SK-N-SH (cell line): ENCODE data around the gene THTPA. TPM values are rescaled to one million over a fixed set of nuclear protein-coding genes. Genes with fewer than 3 reads are reported as not detected.

Experiments
- CTCF ChIA-PET: fragments of 300-600, 350-600 bp; formaldehyde crosslinking; extraction: SDS; loops from one replicate; lab custom pipeline; 2021; lab: Yijun Ruan, JAX
- POLR2A ChIA-PET: fragments of 350-600 bp; sonication (Branson Sonifier 250); formaldehyde crosslinking; extraction: SDS; loops from one replicate; lab custom pipeline; 2020; ENCODE audit warnings: antibody characterized with exemption, inconsistent platforms; lab: Yijun Ruan, JAX
- DNase-seq: peaks from one replicate; pipeline ENCODE4 v3.0.0; 2012
- H2AFZ ChIP-seq: fragments of 200-600 bp; sonication (generic); 2 replicates; pipeline ENCODE4 v1.8.1; 2016; ENCODE audit warnings: antibody characterized with exemption, mild to moderate bottlenecking, low read depth
- H3F3A ChIP-seq: fragments of 200-600 bp; sonication (generic); replicated peaks from 2 replicates; pipeline ENCODE3; 2016; ENCODE audit warnings: antibody characterized with exemption, mild to moderate bottlenecking; ENCODE audit not compliant: insufficient read depth
- H3K27ac ChIP-seq, 2 experiments: fragments of 200-500 bp in 1 of 2; fragments of 200-600 bp in 1 of 2; sonication (Bioruptor generic) in 1 of 2; sonication (generic), shearing (Covaris generic) in 1 of 2; 2 replicates each; pipeline versions ENCODE4 v1.5.1 to v1.6.1; 2014 to 2016; ENCODE audit warnings: low read depth in 2 of 2, inconsistent platforms in 1 of 2, low read length in 1 of 2, mild to moderate bottlenecking in 1 of 2, mixed read lengths in 1 of 2
- H3K27me3 ChIP-seq: fragments of 200-600 bp; sonication (generic), shearing (Covaris generic); 2 replicates; pipeline ENCODE4 v1.6.1; 2016; ENCODE audit warnings: mixed run types; ENCODE audit not compliant: insufficient read depth
- H3K36me3 ChIP-seq, 2 experiments: fragments of 200-500 bp in 1 of 2; fragments of 200-600 bp in 1 of 2; sonication (Bioruptor generic) in 1 of 2; sonication (generic) in 1 of 2; replicated peaks in 1 of 2; 2 replicates each; pipeline versions ENCODE3 to v1.5.1; 2014 to 2016; ENCODE audit warnings: low read length in 1 of 2, mild to moderate bottlenecking in 1 of 2; ENCODE audit not compliant: insufficient read depth in 2 of 2, control insufficient read depth in 1 of 2
- H3K4me1 ChIP-seq, 2 experiments: fragments of 200-500 bp in 1 of 2; fragments of 200-600 bp in 1 of 2; sonication (Bioruptor generic) in 1 of 2; sonication (generic), shearing (Covaris generic) in 1 of 2; 2 replicates each; pipeline versions ENCODE4 v1.5.1 to v1.6.1; 2014 to 2016; ENCODE audit warnings: low read depth in 1 of 2, low read length in 1 of 2, mixed run types in 1 of 2; ENCODE audit not compliant: insufficient read depth in 2 of 2, control insufficient read depth in 1 of 2
- H3K4me2 ChIP-seq: fragments of 200-600 bp; sonication (generic), shearing (Covaris generic); 2 replicates; pipeline ENCODE4 v1.6.1; 2017; ENCODE audit warnings: mixed run types
- H3K4me3 ChIP-seq, 2 experiments: fragments of 200-500 bp in 1 of 2; fragments of 200-600 bp in 1 of 2; sonication (Bioruptor generic) in 1 of 2; sonication (generic), shearing (Covaris generic) in 1 of 2; 2 replicates each; pipeline versions ENCODE4 v1.5.1 to v1.8.1; 2014 to 2016; ENCODE audit warnings: low read depth in 2 of 2, inconsistent platforms in 1 of 2, low read length in 1 of 2, mild to moderate bottlenecking in 1 of 2, mixed read lengths in 1 of 2, moderate library complexity in 1 of 2
- H3K79me2 ChIP-seq: fragments of 200-600 bp; sonication (generic); 2 replicates; pipeline ENCODE4 v1.8.1; 2017; ENCODE audit warnings: mild to moderate bottlenecking; ENCODE audit not compliant: insufficient read depth
- H3K9ac ChIP-seq: fragments of 200-600 bp; sonication (generic); 2 replicates; pipeline ENCODE4 v1.6.1; 2017; ENCODE audit warnings: mixed run types
- H3K9me2 ChIP-seq: fragments of 200-600 bp; sonication (generic); 2 replicates; pipeline ENCODE4 v1.6.1; 2017; ENCODE audit warnings: mixed run types
- H3K9me3 ChIP-seq: fragments of 200-600 bp; sonication (generic); 2 replicates; pipeline ENCODE4 v1.6.1; 2017; ENCODE audit warnings: mixed run types, mild to moderate bottlenecking, moderate library complexity
- H4K20me1 ChIP-seq: fragments of 200-600 bp; sonication (generic); 2 replicates; pipeline ENCODE4 v1.6.1; 2017; ENCODE audit warnings: mild to moderate bottlenecking, mixed run types; ENCODE audit not compliant: insufficient read depth
- EP300 ChIP-seq, 2 experiments: IDR thresholded peaks; 2 replicates each; pipeline versions ENCODE4 v1.4.0 to v1.6.1; 2012; ENCODE audit warnings: borderline replicate concordance in 1 of 2, low read depth in 1 of 2, low read length in 1 of 2
- EZH2phosphoT487 ChIP-seq: fragments of 200-600 bp; sonication (generic); IDR thresholded peaks from 2 replicates; pipeline ENCODE4 v1.6.1; 2017; ENCODE audit warnings: low read depth, mixed run types, mild to moderate bottlenecking, antibody characterized with exemption, moderate library complexity, borderline replicate concordance
- FOSL2 ChIP-seq: IDR thresholded peaks from 2 replicates; pipeline ENCODE4 v1.4.0; 2012; ENCODE audit warnings: low read depth, mild to moderate bottlenecking, moderate library complexity, borderline replicate concordance
- FOXM1 ChIP-seq: IDR thresholded peaks from 2 replicates; pipeline ENCODE4 v1.4.0; 2012; ENCODE audit warnings: low read depth, mild to moderate bottlenecking
- GABPA ChIP-seq: IDR thresholded peaks from 2 replicates; pipeline ENCODE4 v1.4.0; 2012; ENCODE audit warnings: low read depth, mild to moderate bottlenecking
- GATA2 ChIP-seq: sonication (generic); formaldehyde crosslinking; IDR thresholded peaks from 2 replicates; pipeline ENCODE4 v1.5.0; 2020; ENCODE audit warnings: mild to moderate bottlenecking, missing genetic modification reagents
- NFIC ChIP-seq: IDR thresholded peaks from 2 replicates; pipeline ENCODE4 v1.4.0; 2012; ENCODE audit warnings: borderline replicate concordance
- NRF1 ChIP-seq: IDR thresholded peaks from 2 replicates; pipeline ENCODE4 v1.6.1; 2012; ENCODE audit warnings: low read depth, mild to moderate bottlenecking, low read length
- RAD21 ChIP-seq: IDR thresholded peaks from 2 replicates; pipeline ENCODE4 v1.6.1; 2012; ENCODE audit warnings: mild to moderate bottlenecking, low read length
- REST ChIP-seq: IDR thresholded peaks from 2 replicates; pipeline ENCODE4 v1.6.1; 2012; ENCODE audit warnings: mild to moderate bottlenecking, low read depth, low read length, moderate library complexity
- SIN3A ChIP-seq: IDR thresholded peaks from 2 replicates; pipeline ENCODE4 v1.6.1; 2012; ENCODE audit warnings: low read depth, mild to moderate bottlenecking, low read length, moderate library complexity, borderline replicate concordance
- WGBS: methylation state at CpG from one replicate; pipeline ENCODE4 v1.1.6; 2017; ENCODE audit warnings: low lambda C conversion rate; 5-methylcytosine and 5-hydroxymethylcytosine counted together
- polyA plus RNA-seq, 3 experiments: library from polyadenylated mRNA; depleted of rRNA; stranded (reverse); fragments of >200 nt; gene quantifications; 2 replicates each; pipeline ENCODE4 v1.2.3, GENCODE V29; 2012
- TF ChIP-seq, protein P1 (sequence below): IDR thresholded peaks from 2 replicates; pipeline ENCODE4 v1.4.0; 2012; ENCODE audit warnings: low read depth, borderline replicate concordance
- TF ChIP-seq, protein P2 (sequence below): IDR thresholded peaks from 2 replicates; pipeline ENCODE4 v1.4.0; 2012; ENCODE audit warnings: low read depth
- TF ChIP-seq, protein P3 (sequence below): IDR thresholded peaks from 2 replicates; pipeline ENCODE4 v1.4.0; 2012; ENCODE audit warnings: low read depth, borderline replicate concordance

THTPA gene
- polyA plus RNA-seq, 1 of the 3 experiments (the other 2 are of a cell fraction) = 16.3 TPM

DNA sequence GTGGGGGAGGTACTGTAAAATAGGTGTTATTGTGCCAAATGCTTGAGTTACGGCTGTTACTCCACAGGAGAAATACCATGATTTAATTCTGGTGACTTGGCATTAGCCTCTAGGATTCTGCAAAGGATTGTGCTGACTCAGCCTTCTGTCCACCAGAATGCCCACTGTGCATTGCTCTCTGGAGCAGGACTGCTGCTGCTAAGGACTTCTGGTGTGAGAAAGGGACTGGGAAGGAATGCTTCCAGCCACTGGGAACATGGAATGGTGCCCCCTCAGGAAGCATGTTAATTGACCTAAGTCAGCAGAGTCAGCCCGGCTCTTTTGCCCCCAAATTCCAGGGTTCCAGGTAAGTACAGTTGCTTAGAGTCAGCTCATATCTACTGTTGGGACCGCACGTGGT, 37.4 kb upstream of the THTPA start (continued):
- TF ChIP-seq, protein P1, sequence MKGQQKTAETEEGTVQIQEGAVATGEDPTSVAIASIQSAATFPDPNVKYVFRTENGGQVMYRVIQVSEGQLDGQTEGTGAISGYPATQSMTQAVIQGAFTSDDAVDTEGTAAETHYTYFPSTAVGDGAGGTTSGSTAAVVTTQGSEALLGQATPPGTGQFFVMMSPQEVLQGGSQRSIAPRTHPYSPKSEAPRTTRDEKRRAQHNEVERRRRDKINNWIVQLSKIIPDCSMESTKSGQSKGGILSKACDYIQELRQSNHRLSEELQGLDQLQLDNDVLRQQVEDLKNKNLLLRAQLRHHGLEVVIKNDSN = no peak
- no peak for TF ChIP-seq SIN3A

GRCh38 chr14:23520899-23521533, 35.1 kb upstream of the THTPA start:
- H4K20me1 ChIP-seq = no peaks in the 10 kb centered on the region
- H3K27me3 ChIP-seq = no peaks in the 10 kb centered on the region
- no peaks in the 10 kb centered on the region for H3K79me2 ChIP-seq
- DNase-seq = no peak
- no peak overlapping the region for H3K27ac ChIP-seq
- H3K36me3 ChIP-seq = peaks cover 0 to 3% of the 10 kb centered on the region in 2 experiments
- no peaks in the 10 kb centered on the region for H3K9me2 ChIP-seq
- no peaks in the 10 kb centered on the region for H3F3A ChIP-seq
- POLR2A ChIA-PET = no interaction called here
- no peak overlapping the region for H3K4me2 ChIP-seq
- CTCF ChIA-PET = interaction anchor here (1.1 to 2.0 kb wide), 4 partner anchors 8 to 39 kb away, joined by 3 to 9 read pairs (median 6); no protein-coding TSS in a partner anchor
- 81% methylated on average over 14 of the region's 14 CpGs for WGBS
- TF ChIP-seq EZH2phosphoT487 (no peak), RAD21 (no peak), GATA2 (no peak), NFIC (no peak), NRF1 (no peak), FOSL2 (no peak), REST (no peak), GABPA (no peak), FOXM1 (no peak), EP300 (IDR thresholded peaks at IDR 0.05; ENCODE audit: borderline replicate concordance in 1 of 2, low read depth in 1 of 2, low read length in 1 of 2) (no peak)
- TF ChIP-seq, protein P1 = no peak
- TF ChIP-seq, protein P2, sequence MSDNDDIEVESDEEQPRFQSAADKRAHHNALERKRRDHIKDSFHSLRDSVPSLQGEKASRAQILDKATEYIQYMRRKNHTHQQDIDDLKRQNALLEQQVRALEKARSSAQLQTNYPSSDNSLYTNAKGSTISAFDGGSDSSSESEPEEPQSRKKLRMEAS = no peak
- TF ChIP-seq, protein P3, sequence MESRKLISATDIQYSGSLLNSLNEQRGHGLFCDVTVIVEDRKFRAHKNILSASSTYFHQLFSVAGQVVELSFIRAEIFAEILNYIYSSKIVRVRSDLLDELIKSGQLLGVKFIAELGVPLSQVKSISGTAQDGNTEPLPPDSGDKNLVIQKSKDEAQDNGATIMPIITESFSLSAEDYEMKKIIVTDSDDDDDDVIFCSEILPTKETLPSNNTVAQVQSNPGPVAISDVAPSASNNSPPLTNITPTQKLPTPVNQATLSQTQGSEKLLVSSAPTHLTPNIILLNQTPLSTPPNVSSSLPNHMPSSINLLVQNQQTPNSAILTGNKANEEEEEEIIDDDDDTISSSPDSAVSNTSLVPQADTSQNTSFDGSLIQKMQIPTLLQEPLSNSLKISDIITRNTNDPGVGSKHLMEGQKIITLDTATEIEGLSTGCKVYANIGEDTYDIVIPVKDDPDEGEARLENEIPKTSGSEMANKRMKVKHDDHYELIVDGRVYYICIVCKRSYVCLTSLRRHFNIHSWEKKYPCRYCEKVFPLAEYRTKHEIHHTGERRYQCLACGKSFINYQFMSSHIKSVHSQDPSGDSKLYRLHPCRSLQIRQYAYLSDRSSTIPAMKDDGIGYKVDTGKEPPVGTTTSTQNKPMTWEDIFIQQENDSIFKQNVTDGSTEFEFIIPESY = no peak
- no peaks in the 10 kb centered on the region for H3K4me1 ChIP-seq
- H3K9me3 ChIP-seq = no peaks in the 10 kb centered on the region
- H3K9ac ChIP-seq = no peak overlapping the region
- no peak overlapping the region for H3K4me3 ChIP-seq
- no peak overlapping the region for H2AFZ ChIP-seq
